ENCODE data around the gene ZNF764. TPM values are rescaled to one million over a fixed set of nuclear protein-coding genes. Genes with fewer than 3 reads are reported as not detected.
A peak's percentile ranks its signal among the peaks of the same experiment; 100 is the strongest.

The ZNF764 gene
- total and polyA plus RNA-seq, 9 donors = 4.3 to 14.5 (median 11.3) TPM

DNA sequence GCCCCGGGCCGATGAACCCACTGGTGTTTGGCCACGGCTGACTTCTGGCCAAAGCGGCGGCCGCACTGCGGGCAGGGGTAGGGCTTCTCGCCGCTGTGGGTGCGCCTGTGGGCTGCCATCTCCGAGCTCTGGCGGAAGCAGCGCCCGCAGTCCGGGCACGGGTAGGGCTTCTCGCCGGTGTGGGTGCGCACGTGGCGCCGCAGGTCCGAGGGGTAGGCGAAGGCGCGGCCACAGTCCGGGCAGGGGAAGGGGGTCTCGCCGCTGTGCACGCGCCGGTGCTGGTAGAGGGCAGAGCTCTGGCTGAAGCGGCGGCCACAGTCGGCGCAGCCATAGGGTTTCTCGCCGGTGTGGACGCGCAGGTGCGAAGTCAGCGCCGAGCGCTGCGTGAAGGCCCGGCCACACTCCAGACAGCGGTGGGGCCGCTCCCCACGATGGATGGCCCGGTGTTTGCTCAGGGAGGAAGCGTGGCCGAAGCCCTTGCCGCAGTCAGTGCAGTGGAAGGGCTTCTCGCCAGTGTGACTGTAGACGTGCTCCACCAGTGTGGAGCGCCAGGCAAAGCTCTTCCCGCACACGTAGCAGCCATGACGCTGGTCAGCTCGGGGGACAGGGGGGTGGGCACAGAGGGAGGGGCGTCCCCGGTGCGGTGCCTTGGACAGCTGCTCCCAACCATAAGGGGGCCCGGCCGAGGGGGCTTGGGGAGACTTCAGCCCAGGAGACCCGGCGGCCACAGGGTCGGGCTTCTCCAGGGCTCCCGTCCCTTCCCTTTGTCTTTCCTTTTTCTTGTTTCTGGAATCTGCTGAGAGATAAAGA, 2.7 kb downstream of the ZNF764 start:
- TF ChIP-seq POLR2A (IDR thresholded peaks at IDR 0.05) = no peak
- TF ChIP-seq, protein P1, sequence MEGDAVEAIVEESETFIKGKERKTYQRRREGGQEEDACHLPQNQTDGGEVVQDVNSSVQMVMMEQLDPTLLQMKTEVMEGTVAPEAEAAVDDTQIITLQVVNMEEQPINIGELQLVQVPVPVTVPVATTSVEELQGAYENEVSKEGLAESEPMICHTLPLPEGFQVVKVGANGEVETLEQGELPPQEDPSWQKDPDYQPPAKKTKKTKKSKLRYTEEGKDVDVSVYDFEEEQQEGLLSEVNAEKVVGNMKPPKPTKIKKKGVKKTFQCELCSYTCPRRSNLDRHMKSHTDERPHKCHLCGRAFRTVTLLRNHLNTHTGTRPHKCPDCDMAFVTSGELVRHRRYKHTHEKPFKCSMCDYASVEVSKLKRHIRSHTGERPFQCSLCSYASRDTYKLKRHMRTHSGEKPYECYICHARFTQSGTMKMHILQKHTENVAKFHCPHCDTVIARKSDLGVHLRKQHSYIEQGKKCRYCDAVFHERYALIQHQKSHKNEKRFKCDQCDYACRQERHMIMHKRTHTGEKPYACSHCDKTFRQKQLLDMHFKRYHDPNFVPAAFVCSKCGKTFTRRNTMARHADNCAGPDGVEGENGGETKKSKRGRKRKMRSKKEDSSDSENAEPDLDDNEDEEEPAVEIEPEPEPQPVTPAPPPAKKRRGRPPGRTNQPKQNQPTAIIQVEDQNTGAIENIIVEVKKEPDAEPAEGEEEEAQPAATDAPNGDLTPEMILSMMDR (IDR thresholded peaks at IDR 0.05) = no peak
- TF ChIP-seq EP300 (IDR thresholded peaks at IDR 0.05) = no peak
- intact Hi-C loops (cut with DNase I) = loop anchor here in 1 of 4 donors (10.0 kb wide), 1 partner anchor 131 kb away; no protein-coding TSS in a partner anchor
- no peaks in the 10 kb centered on the region for H3K9me3 ChIP-seq
- H3K36me3 ChIP-seq = no peaks in the 10 kb centered on the region
- H3K4me3 ChIP-seq = no peak overlapping the region
- DNase-seq = peak in 2 of 5 donors; percentile 41 to 43
- H3K4me1 ChIP-seq (ENCODE audit: insufficient read depth) = no peaks in the 10 kb centered on the region
- WGBS, 3 donors = 93 to 95% (median 93%) methylated on average over 61 to 69 of the region's 69 CpGs
- no peaks in the 10 kb centered on the region for H3K27me3 ChIP-seq
- no peak overlapping the region for H3K27ac ChIP-seq

DNA sequence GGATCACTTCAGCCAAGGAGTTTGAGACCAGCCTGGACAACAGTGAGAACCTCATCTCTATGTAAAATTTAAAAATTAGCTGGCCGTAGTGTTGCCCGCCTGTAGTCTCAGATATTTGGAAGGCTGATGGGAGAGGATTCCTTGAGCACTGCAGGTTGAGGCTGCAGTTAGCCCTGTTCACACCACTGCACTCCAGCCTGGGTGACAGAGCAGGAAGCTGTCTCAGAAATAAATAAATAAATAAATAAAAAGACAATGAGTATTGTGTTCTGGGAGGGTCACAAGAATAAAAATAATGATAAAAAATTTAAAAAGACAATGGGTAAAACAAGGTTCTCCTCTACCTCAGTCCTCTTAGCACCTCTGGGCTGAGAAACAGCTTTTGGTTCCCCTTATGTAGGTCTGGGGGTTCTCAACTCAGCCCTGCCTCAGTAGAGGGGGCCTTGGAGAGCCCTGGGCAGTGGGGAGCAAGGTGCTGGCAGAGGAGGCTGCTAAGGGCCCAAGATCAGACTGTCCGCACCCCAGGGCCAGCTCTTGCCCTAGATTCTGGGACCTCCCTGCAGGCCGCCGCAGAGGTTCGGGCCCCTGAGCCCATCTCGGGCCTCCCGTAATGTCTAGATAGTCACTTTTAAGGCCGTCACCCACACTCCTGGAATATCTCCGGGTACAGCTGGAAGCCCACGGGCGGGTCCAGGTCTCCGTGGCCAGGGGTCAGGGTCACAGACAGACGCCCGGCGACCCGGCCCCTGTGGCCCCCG, 3.4 kb downstream of the ZNF764 start:
- Histone ChIP-seq H3K36me3 (no peaks in the 10 kb centered on the region), H3K27me3 (no peaks in the 10 kb centered on the region), H3K9me3 (no peaks in the 10 kb centered on the region), H3K27ac (no peak overlapping the region), H3K4me3 (no peak overlapping the region), H3K4me1 (ENCODE audit: insufficient read depth) (no peaks in the 10 kb centered on the region)
- DNase-seq = peak in 1 of 5 donors; percentile 37
- TF ChIP-seq POLR2A (IDR thresholded peaks at IDR 0.05) = no peak
- TF ChIP-seq EP300 (IDR thresholded peaks at IDR 0.05) = no peak
- TF ChIP-seq, protein P1 (IDR thresholded peaks at IDR 0.05) = no peak
- intact Hi-C loops (cut with DNase I) = loop anchor here in 1 of 4 donors (10.0 kb wide), 1 partner anchor 130 kb away; no protein-coding TSS in a partner anchor
- WGBS, 3 donors = 88 to 93% (median 93%) methylated on average over 18 of the region's 18 CpGs

DNA sequence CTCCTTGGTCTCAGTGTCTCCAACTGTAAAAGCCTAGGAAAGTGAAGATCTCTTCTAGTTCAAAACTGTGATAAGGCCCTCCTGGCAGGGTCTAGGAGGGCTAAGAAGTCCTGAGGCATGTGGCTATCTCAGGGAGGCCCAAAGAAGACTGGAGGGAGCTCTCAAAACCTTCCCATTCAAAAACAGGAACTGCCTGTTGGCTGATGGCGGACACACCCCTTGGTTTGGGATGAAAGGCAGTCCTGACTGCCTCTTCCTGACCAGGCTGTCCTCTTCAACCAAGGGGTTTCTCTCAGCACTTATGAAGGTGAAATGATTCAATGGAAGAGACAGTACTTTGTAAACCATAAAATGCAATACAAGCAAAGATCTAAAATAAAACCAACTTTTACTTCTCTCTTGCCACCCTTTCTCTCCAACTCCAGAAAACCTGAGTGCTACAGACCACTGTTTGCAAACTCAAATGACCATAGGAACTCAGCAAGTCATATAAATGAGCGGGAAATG, 4.7 kb downstream of the ZNF764 start:
- DNase-seq = no peak
- Histone ChIP-seq H3K27ac (no peak overlapping the region), H3K4me1 (ENCODE audit: insufficient read depth) (no peaks in the 10 kb centered on the region), H3K9me3 (no peaks in the 10 kb centered on the region), H3K27me3 (no peaks in the 10 kb centered on the region), H3K4me3 (no peak overlapping the region), H3K36me3 (no peaks in the 10 kb centered on the region)
- intact Hi-C loops (cut with DNase I) = loop anchor here in 1 of 4 donors (10.0 kb wide), 1 partner anchor 129 kb away; no protein-coding TSS in a partner anchor
- WGBS, 3 donors = 86 to 96% (median 92%) methylated on average over 2 of the region's 2 CpGs
- TF ChIP-seq, protein P1 (IDR thresholded peaks at IDR 0.05) = no peak
- no peak for TF ChIP-seq POLR2A (IDR thresholded peaks at IDR 0.05)
- no peak for TF ChIP-seq EP300 (IDR thresholded peaks at IDR 0.05)

DNA sequence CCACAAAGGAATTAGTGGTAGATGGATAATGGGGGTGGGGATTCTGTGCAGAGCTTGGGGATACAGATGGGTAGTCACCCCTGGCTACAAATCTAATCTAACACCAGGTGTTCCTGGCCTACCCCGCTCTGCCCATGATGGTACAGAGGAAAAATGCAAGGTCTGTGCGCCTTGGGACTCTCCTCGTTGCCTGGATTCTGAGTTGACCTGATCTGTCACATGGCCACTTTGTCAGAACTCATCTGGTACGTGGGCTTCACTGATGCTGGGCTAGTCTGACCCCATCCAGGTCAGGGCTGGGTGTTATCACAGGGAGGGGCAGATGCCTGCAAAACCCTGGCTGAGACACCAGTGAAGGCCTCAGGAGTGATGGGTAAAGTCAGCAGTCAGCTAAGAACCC, 5.2 kb downstream of the ZNF764 start:
- H3K4me3 ChIP-seq = no peak overlapping the region
- intact Hi-C loops (cut with DNase I) = loop anchor here in 1 of 4 donors (10.0 kb wide), 1 partner anchor 128 kb away; no protein-coding TSS in a partner anchor
- no peaks in the 10 kb centered on the region for H3K4me1 ChIP-seq (ENCODE audit: insufficient read depth)
- WGBS, 3 donors = 81 to 89% (median 82%) methylated on average over 4 of the region's 4 CpGs
- no peaks in the 10 kb centered on the region for H3K36me3 ChIP-seq
- no peak for TF ChIP-seq EP300 (IDR thresholded peaks at IDR 0.05)
- TF ChIP-seq, protein P1 (IDR thresholded peaks at IDR 0.05) = no peak
- TF ChIP-seq POLR2A (IDR thresholded peaks at IDR 0.05) = no peak
- no peaks in the 10 kb centered on the region for H3K9me3 ChIP-seq
- H3K27ac ChIP-seq = no peak overlapping the region
- no peak for DNase-seq
- H3K27me3 ChIP-seq = no peaks in the 10 kb centered on the region

All from ovary (tissue), 9 donors.